Adrenal gland (tissue), 5 donors: Measurements from ENCODE around the gene TDO2.

Experiments used
- CTCF ChIP-seq, 6 experiments: fragments of 450-650 bp in 4 of 6; fragments of 200-600 bp in 2 of 6; sonication (generic) in 1 of 6; IDR thresholded peaks; 1 replicate in 5 of 6; 2 replicates in 1 of 6; pipeline versions ENCODE4 v1.5.1 to v1.8.0; 2016 to 2021; ENCODE audit warnings: antibody characterized with exemption in 6 of 6, mild to moderate bottlenecking in 2 of 6, moderate library complexity in 1 of 6
- POLR2A ChIP-seq, 2 donors: fragments of 450-650 bp; IDR thresholded peaks; one replicate each; pipeline ENCODE4 v1.6.1; 2017; ENCODE audit warnings: antibody characterized with exemption in 2 of 2, mild to moderate bottlenecking in 2 of 2, moderate library complexity in 1 of 2
- donor health status: DM: no; HTN: no; CAD: no.

GRCh38 chr4:155956461-155956860 is 53.0 kb downstream of the TDO2 start:
- TF ChIP-seq CTCF (IDR thresholded peaks at IDR 0.05) (no peak), POLR2A (IDR thresholded peaks at IDR 0.05) (no peak)
